HG02571 (cell line): ENCODE data around the gene PXDC1.

ENCODE experiments used
- ATAC-seq: cut with Tn5 transposase; IDR thresholded peaks from one replicate; pipeline ENCODE4 v1.9.1; 2021; ENCODE audit warnings: mild to moderate bottlenecking, moderate library complexity; ENCODE audit not compliant: unreplicated experiment

PXDC1 gene

GRCh38 chr6:3751077-3751729 is at the start of gene PXDC1:
PXDC1 (minus strand) TSS chr6:3751713; CDS start chr6:3751531, 182 bp downstream.
- ATAC-seq: peak; percentile 6

- ATAC-seq: peak; percentile 39
Measured at GRCh38 chr6:3800850-3801591, 49.5 kb upstream of the PXDC1 start.

GRCh38 chr6:3799719-3800118 is 48.2 kb upstream of the PXDC1 start:
- ATAC-seq: no peak

- ATAC-seq: no peak
Measured at GRCh38 chr6:3798055-3798919, 46.8 kb upstream of the PXDC1 start.

- no peak for ATAC-seq
Measured at GRCh38 chr6:3797231-3798054, 45.9 kb upstream of the PXDC1 start.

GRCh38 chr6:3796719-3797041 is 45.2 kb upstream of the PXDC1 start:
- no peak for ATAC-seq

- ATAC-seq: no peak
Measured at GRCh38 chr6:3795836-3796718, 44.6 kb upstream of the PXDC1 start.

GRCh38 chr6:3794092-3794491 is 42.6 kb upstream of the PXDC1 start:
- ATAC-seq: no peak

GRCh38 chr6:3793545-3793944 is 42.0 kb upstream of the PXDC1 start:
- ATAC-seq: no peak

GRCh38 chr6:3791526-3792203 is 40.2 kb upstream of the PXDC1 start:
- peak; percentile 50 for ATAC-seq

GRCh38 chr6:3789896-3790558 is 38.5 kb upstream of the PXDC1 start:
- ATAC-seq: no peak

- ATAC-seq: no peak
Measured at GRCh38 chr6:3789018-3789895, 37.7 kb upstream of the PXDC1 start.

GRCh38 chr6:3788408-3789017 is 37.0 kb upstream of the PXDC1 start:
- no peak for ATAC-seq

- no peak for ATAC-seq
Measured at GRCh38 chr6:3786141-3786540, 34.6 kb upstream of the PXDC1 start.

- ATAC-seq: no peak
Measured at GRCh38 chr6:3785745-3786098, 34.2 kb upstream of the PXDC1 start.

- ATAC-seq: no peak
Measured at GRCh38 chr6:3784885-3785744, 33.6 kb upstream of the PXDC1 start.

- no peak for ATAC-seq
Measured at GRCh38 chr6:3784423-3784822, 32.9 kb upstream of the PXDC1 start.
